Inflammatory macrophage treated with lipopolysaccharide for 1 hour (primary cell): Measurements from ENCODE around the gene GPRASP2.
"Not testable (repeated sequence)": the region's sequence is repeated elsewhere in the genome, so short reads cannot be mapped to it uniquely, and the experiment has no call there.

ENCODE experiments used
- DNase-seq, 2 donors: peaks; one replicate each; pipeline ENCODE4 v3.0.0-alpha.2; 2020 to 2022

Gene GPRASP2

GRCh38 chrX:102712216-102712966 lies at the start of gene GPRASP2:
GPRASP2 (plus strand) TSS chrX:102712448; CDS start chrX:102714870, 2,422 bp downstream.
- no peak for DNase-seq

GRCh38 chrX:102663820-102664219 lies 48.4 kb upstream of the GPRASP2 start:
- DNase-seq = not testable (repeated sequence)

- not testable (repeated sequence) for DNase-seq
Observed at GRCh38 chrX:102667034-102667433, 45.2 kb upstream of the GPRASP2 start.

- no peak for DNase-seq
Observed at GRCh38 chrX:102669526-102669925, 42.7 kb upstream of the GPRASP2 start.

- no peak for DNase-seq
Observed at GRCh38 chrX:102672856-102673255, 39.4 kb upstream of the GPRASP2 start.

GRCh38 chrX:102677479-102677878 lies 34.8 kb upstream of the GPRASP2 start:
- not testable (repeated sequence) for DNase-seq

GRCh38 chrX:102684772-102685520 lies 27.3 kb upstream of the GPRASP2 start:
- DNase-seq = no peak

- DNase-seq = no peak
Observed at GRCh38 chrX:102694749-102695148, 17.5 kb upstream of the GPRASP2 start.

- no peak for DNase-seq
Observed at GRCh38 chrX:102696306-102696705, 15.9 kb upstream of the GPRASP2 start.

- no peak for DNase-seq
Observed at GRCh38 chrX:102697494-102697893, 14.8 kb upstream of the GPRASP2 start.

GRCh38 chrX:102708900-102709299 lies 3.3 kb upstream of the GPRASP2 start:
- no peak for DNase-seq

GRCh38 chrX:102711872-102712215 lies 404 bp upstream of the GPRASP2 start:
- no peak for DNase-seq

GRCh38 chrX:102712981-102713625 lies 855 bp downstream of the GPRASP2 start:
- DNase-seq = peak in 1 of 2 donors; percentile 4

GRCh38 chrX:102714994-102715393 lies 2.7 kb downstream of the GPRASP2 start:
- DNase-seq = no peak

GRCh38 chrX:102715967-102716366 lies 3.7 kb downstream of the GPRASP2 start:
- DNase-seq = no peak

GRCh38 chrX:102720237-102721168 lies 8.3 kb downstream of the GPRASP2 start, which contains the start of gene GPRASP3:
GPRASP3 (plus strand) TSS chrX:102720743; CDS start chrX:102748996, 28,253 bp downstream.
- peak; percentile 6 to 8 for DNase-seq

- not testable (repeated sequence) for DNase-seq
Observed at GRCh38 chrX:102721169-102721506, 8.9 kb downstream of the GPRASP2 start.

- DNase-seq = no peak
Observed at GRCh38 chrX:102723456-102723855, 11.2 kb downstream of the GPRASP2 start.

- DNase-seq = no peak
Observed at GRCh38 chrX:102727761-102728160, 15.5 kb downstream of the GPRASP2 start.

GRCh38 chrX:102728646-102729045 lies 16.4 kb downstream of the GPRASP2 start:
- DNase-seq = no peak

GRCh38 chrX:102739657-102740056 lies 27.4 kb downstream of the GPRASP2 start:
- DNase-seq = no peak

GRCh38 chrX:102744307-102744706 lies 32.1 kb downstream of the GPRASP2 start:
- no peak for DNase-seq

GRCh38 chrX:102745513-102745856 lies 33.2 kb downstream of the GPRASP2 start:
- DNase-seq = no peak
